AG09309 (cell line): ENCODE measurements around the gene GOLPH3L.
"Not testable (repeated sequence)": the region's sequence is repeated elsewhere in the genome, so short reads cannot be mapped to it uniquely, and the experiment has no call there.

ENCODE experiments used
- DNase-seq: peaks from one replicate; pipeline ENCODE4 v3.0.0-alpha.2; 2010; ENCODE audit warnings: low read depth
- H3K4me3 ChIP-seq: 2 replicates; pipeline ENCODE4 v1.5.1; 2011; ENCODE audit warnings: mild to moderate bottlenecking, low read depth, low read length, moderate library complexity; ENCODE audit not compliant: control insufficient read depth
- TF ChIP-seq, protein P1 (sequence below): IDR thresholded peaks from 2 replicates; pipeline ENCODE4 v1.5.1; 2011; ENCODE audit warnings: mild to moderate bottlenecking, low read depth, low read length, inconsistent platforms; ENCODE audit not compliant: insufficient read depth, control insufficient read depth; ENCODE audit errors: missing control alignments

GOLPH3L gene

DNA sequence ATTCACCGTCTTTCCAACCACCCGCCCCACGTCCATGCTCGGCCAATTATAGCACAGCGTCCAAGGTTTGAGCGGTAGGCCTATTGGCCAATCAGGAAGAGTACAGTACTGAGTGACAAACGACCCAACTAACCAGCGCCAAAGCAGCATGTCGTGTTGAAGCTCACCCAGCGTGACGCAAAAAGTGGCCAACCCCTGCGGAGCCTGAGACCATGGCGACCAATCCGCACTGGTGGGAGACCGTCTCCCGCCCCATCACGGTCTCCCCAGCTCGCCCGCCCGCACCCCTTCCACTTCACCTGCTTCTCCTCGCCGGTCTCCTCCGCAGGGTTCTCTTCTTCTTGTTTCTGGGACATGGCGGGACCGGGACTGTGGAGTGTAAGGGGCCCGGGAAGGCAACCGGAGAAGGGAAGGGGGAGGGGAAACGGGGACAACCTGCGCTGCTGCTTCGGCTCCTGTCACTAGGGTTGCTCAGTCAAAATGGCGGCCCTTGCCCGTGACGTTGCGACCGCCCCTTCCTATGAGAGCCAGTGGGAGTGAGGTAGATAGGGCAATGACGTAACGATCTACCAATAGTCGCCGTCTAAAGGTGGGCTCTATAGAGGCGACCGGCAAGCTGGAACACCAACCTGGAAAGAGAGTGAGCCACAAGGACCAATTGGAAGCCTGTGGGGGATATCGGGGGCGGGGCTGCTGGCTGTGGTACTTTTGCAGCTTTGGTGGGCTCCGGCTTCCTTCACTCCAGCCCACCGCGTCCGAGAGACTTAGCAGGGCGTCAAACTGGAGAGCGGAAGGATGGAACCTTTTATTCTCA, 67.6 kb downstream of the GOLPH3L start, which contains the start of gene ENSA:
Gene ENSA, minus strand, starts transcription at position 498 of the 814 bp plus-strand sequence. Its CDS starts 142 bp downstream, at position 356.
- TF ChIP-seq, protein P1, sequence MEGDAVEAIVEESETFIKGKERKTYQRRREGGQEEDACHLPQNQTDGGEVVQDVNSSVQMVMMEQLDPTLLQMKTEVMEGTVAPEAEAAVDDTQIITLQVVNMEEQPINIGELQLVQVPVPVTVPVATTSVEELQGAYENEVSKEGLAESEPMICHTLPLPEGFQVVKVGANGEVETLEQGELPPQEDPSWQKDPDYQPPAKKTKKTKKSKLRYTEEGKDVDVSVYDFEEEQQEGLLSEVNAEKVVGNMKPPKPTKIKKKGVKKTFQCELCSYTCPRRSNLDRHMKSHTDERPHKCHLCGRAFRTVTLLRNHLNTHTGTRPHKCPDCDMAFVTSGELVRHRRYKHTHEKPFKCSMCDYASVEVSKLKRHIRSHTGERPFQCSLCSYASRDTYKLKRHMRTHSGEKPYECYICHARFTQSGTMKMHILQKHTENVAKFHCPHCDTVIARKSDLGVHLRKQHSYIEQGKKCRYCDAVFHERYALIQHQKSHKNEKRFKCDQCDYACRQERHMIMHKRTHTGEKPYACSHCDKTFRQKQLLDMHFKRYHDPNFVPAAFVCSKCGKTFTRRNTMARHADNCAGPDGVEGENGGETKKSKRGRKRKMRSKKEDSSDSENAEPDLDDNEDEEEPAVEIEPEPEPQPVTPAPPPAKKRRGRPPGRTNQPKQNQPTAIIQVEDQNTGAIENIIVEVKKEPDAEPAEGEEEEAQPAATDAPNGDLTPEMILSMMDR = no peak
- peak within 1 kb of the TSS; percentile 83 for H3K4me3 ChIP-seq
- DNase-seq = peak; percentile 99

DNA sequence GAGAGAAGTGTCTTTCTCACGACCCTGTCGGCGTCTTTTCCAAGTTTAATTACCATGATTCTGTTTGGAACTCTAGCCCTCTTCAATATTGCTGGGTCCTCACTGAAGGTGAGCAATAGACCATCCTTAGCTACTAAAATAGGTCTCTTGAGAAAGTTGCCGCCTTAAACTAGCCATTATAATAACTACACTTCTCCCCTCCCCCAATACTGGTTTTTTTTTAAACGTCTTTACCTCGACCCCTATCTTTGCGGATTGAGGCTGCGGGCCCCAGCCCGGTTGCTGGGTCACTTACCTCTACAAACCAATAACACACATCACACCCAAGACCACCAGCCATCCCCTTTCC, 68.2 kb downstream of the GOLPH3L start:
- TF ChIP-seq, protein P1 = no peak
- DNase-seq = no peak

DNA sequence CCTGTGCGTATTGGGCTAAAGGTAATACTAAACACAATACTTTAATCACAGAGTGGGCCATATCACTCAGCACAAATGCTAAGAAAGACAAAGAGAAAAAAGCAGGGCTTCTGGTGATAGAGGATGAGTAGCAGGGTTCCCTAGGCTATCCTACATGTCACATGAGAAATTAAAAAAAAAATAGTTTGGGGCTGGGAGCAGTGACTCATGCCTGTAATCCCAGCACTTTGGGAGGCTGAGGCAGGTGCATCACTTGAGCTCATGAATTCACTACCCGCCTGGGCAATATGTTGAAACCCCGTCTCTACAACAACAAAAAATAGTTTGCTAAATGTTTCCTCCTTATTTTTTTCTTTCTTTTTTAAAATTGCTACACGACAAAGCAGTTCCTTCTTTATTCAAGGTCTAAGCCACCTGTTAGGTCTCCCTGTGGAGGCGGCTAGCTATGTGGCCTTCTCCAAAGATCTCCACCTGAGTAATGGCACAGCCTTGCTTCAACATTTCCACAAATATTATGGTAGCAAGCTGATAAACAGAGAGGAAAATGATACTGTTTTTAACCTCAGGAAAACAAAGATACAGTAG, 69.0 kb downstream of the GOLPH3L start:
- DNase-seq = no peak
- peak overlapping the region; percentile 83 for H3K4me3 ChIP-seq
- TF ChIP-seq, protein P1 = no peak

More for the DNA sequence above, 68.2 kb downstream of the GOLPH3L start:
- H3K4me3 ChIP-seq = peak overlapping the region; percentile 83

DNA sequence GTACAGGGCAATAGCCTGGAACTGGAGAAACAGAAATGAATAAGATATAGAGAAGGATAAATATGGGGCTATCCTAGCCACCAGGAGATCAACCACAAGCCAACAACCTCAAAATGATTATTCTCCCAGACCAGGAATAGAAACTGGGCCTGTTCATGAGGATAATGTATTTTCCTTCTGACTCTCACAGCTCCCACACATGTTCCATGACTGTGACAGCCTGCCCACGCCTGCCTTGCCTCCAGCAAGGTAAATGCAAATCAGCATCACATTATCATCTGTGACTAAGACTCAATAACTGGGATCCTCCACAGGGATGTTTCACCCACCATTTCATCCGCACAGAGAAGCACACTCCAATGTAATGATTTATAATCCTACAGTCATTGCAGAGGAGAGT, 70.8 kb downstream of the GOLPH3L start:
- DNase-seq = no peak
- no peak overlapping the region for H3K4me3 ChIP-seq
- TF ChIP-seq, protein P1 = no peak

DNA sequence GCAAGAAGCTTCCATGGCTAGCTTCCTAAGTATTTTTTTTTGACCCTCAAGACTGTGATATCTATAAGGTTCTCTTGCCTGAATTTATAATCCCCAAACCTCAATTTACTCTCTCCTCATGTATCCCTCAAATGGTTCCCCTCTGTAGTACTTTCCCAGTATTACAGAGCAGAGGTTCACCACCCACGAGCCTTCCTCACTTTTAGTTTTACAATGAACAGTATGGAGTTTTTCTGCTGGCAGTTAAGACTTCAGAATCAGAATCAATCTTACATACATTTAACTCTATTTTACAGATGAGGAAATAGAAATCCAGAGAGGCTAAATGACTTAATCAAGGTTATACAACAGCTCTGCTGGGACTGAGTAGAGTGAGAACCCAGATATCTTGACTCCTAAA, 72.4 kb downstream of the GOLPH3L start:
- not testable (repeated sequence) for DNase-seq

DNA sequence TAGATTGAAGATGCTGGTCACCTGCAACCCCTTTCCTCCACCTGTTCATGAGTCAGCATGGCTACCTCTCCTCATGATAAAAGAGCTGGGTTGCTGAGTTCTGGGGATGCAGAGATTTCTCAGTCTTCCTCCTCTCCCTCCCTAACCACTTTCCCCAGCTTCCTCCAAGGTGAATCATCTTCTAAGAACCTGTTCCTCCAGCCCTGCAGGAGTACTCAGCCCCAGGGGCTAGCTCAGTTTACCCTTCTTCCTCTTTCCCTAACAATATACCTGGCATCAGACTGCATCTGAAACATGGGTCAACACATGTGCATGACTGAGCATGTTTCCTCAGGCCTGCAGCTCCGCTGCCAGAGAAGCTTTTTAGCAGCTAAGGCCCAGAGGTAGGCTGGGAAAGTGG, 72.8 kb downstream of the GOLPH3L start:
- not testable (repeated sequence) for DNase-seq, H3K4me3 ChIP-seq

More for the DNA sequence above, 72.4 kb downstream of the GOLPH3L start:
- not testable (repeated sequence) for H3K4me3 ChIP-seq

DNA sequence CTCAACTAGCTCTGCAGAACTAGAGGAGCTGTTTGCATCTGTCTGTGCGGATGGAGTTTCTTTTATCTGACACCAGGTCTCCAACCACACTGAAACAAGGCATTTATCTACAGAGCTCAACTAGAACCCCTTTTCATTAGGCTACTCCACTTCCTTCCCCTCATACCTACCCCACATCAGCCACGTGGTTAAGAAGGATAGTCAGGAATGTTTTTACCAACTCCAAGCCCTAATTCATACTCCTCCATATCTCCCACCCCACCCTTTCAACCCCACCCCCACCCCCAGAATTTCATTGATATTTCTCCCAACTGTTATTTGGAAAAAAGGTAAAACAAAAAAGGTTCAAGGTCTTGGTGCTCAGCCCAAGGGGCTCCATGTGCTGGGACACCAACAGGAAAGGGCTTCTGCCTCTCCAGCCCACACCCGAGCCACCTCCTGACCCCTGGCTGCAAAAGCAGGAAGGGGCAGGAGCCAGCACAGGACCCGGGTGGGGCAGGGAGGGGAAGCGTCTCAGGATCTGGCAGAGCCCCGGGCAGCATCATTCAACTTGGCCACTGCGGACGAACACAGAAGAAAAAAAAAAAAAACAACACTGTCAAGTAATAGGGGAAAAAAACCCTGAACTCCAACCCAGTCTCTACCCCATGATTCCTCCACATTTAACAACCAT, 74.5 kb downstream of the GOLPH3L start:
- DNase-seq = no peak
- TF ChIP-seq, protein P1 = no peak
- H3K4me3 ChIP-seq = no peak overlapping the region
